Measurements from ENCODE around the gene TTC12.
A peak's percentile ranks its signal among the peaks of the same experiment; 100 is the strongest.

TTC12 gene

DNA sequence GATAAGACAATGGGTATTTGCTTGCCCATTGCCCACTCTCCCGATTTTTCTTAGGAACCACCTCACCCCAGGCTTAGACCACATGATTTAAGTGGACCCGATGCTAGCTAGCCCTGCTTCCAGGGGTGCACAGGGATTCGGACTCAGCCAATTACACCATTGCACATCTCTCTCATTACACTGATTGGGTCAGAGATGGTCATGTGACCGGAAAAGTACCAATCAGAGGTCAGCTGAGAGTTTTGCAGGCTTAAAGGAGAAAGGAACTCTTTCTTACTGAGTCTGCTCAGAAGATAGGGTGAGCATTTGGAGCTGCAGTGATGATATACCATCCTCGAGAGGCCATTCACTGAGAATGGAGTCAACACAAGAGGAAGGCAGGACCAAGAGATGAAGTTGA lies 61.0 kb downstream of the TTC12 start:
- no peak for DNase-seq (ENCODE audit: low read depth)

- DNase-seq (ENCODE audit: low read depth) = no peak
Observed at GRCh38 chr11:113376156-113376555, 61.8 kb downstream of the TTC12 start.

DNA sequence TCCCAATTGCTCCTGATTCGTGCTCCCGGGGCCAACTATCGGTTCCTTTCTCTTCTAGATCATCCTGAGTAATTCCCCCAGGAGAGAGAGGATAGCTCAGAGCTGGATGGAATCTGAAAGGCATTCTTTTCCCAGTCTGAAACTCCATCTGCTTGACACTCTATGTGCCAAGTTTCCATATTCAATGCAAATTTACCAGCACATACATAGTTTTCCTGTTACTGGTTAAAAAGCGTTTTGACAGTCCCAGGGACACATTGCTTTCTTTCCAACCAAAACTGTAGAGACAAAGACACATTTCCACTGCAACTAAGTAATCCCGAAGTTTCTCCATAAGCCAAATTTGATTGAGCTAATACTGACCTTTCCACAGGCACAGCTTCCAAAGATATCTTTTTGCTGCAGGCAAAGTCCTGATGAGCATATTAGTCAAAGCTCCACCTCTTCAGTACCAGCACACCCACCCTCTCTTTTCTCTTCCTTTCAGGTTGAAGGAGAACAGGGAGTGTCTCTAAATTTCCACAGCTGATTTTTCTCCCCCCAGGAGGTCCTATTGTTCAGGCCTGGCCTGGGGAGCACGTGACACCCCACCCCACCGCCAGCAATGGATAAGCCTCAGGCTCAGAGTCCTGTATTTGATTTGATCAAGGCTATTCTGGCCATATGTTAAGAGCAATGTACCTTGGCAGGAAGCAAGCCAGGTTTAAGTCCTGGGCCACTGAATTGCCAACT lies 63.5 kb downstream of the TTC12 start:
- no peak for DNase-seq (ENCODE audit: low read depth)

DNA sequence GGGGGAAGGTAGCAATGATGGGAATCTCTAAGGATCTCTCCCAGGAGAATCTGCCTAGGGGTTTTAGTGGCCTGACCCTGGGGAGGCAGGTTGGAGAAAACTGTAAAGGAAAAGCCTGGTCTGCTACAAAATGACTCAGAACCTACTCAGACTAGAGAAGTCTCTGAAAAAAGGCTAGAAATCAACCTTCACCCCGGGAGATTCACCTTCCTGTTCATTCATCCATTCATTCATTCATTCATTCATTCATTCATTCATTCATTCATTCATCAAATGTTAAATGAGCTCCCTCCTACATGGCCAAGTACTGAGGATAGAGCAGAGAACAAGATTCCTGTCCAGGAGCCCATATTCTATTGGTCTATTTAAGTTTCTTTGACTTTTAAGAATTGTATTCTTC lies 64.3 kb downstream of the TTC12 start:
- DNase-seq (ENCODE audit: low read depth) = no peak

DNA sequence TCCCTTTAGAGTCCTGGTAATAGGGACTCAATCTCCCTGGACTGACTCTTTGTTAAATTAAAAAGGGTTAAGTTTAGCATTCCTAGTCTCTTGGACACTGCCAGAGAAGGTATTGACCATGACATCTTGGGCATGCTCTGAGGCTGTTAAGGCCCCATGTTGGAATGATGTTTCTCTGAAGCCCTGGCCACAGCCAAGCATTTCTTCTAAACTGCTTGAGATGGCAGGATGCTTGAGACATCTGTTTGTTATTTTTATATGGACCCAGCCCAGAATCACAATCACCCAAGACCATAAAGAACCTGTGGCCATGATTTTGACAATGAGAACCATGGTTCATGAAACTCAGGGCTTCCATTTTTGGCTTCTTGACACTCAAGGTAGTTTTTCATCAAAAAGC lies 67.7 kb downstream of the TTC12 start:
- no peak for DNase-seq (ENCODE audit: low read depth)

DNA sequence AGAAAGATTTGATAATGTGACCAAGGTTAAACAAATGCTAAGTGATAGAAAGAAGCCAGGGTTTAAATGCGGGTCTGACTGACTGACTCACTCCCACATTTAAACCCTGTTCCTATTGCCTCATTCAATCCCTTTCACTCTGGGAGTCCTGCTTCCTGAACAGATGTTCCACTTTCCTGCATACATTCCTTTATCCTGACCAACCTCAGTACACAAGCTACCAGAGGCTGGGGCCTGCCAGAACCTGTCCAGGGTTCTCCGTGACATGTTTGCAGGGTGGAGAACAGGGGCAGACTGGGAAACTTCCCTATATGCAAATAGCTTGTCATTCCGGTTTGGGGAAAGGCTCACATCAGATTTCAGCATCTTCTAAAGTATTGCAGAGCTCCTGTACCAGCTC lies 70.2 kb downstream of the TTC12 start:
- peak; percentile 39 for DNase-seq (ENCODE audit: low read depth)

GRCh38 chr11:113385749-113386148 lies 71.4 kb downstream of the TTC12 start:
- DNase-seq (ENCODE audit: low read depth) = no peak

DNA sequence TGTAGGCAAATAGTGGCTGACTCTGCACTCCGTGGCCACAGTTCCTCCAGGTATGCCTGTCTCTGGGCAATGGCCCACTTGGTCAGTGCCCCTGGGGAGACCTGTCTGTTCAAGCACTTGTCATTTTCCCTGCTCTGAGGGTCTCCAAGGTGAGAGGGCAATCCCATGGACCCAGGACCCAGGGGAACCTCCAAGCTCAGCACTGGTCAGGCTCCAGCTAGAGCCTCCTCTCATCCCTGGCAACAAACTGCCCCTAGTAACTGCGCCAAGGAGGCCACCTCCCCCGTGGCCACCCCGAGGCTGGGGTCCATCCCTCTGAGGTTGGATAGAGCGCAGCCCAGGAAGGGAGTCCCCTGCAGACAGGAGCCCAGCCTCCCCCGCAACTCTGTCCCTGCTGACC lies 72.5 kb downstream of the TTC12 start:
- DNase-seq (ENCODE audit: low read depth) = no peak

DNA sequence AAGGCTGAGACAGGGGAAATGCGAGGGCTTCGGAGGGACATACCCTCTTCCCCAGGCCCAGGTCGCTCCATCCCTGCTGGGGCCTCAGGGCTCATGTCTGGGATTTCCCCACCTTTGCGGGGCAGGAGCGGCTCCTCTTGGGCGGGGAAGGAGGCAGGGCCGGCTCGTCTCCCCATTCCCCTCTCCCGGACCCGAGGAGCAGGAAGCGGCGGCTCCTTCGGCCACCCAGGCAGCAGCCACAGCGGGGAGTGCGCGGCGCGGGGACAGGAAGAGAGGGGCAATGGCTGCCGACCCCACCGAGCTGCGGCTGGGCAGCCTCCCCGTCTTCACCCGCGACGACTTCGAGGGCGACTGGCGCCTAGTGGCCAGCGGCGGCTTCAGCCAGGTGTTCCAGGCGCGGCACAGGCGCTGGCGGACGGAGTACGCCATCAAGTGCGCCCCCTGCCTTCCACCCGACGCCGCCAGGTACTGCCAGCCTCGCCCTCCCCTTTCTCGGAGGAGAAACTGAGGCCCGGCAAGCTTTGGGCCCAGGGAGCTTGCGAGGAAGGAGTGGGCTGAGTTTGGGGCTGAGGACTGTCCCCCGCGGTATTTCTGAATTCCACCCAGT lies 73.3 kb downstream of the TTC12 start, which contains the start of gene ANKK1:
Gene ANKK1, plus strand, starts transcription at position 175 of the 607 bp plus-strand sequence. Its CDS starts 106 bp downstream, at position 281.
- DNase-seq (ENCODE audit: low read depth) = no peak

GRCh38 chr11:113389272-113389671 lies 74.9 kb downstream of the TTC12 start:
- no peak for DNase-seq (ENCODE audit: low read depth)

- DNase-seq (ENCODE audit: low read depth) = no peak
Observed at GRCh38 chr11:113392236-113392921, 78.0 kb downstream of the TTC12 start.

GRCh38 chr11:113393501-113393985 lies 79.2 kb downstream of the TTC12 start:
- DNase-seq (ENCODE audit: low read depth) = no peak

GRCh38 chr11:113394919-113395318 lies 80.5 kb downstream of the TTC12 start:
- no peak for DNase-seq (ENCODE audit: low read depth)

- no peak for DNase-seq (ENCODE audit: low read depth)
Observed at GRCh38 chr11:113395782-113396336, 81.5 kb downstream of the TTC12 start.

DNA sequence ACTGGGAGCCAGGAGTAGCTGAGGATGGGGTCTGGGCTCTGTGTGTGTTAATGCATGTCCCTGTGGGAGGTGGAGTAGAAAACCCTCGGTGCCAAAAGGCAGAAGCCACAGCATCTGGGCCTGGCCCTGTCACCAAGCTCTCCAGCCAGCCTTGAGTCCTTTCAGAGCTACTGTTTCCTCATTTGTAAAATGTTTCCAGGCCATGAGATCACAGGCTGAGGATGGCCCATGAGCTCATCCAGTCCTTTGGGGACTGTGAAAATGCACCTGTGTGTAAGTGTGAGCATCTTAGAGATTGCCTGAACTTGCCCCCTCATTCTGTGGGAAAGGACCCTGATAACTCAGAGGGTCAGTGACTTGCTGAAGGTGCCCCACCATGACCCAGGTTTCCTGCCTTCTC lies 82.3 kb downstream of the TTC12 start:
- no peak for DNase-seq (ENCODE audit: low read depth)

- no peak for DNase-seq (ENCODE audit: low read depth)
Observed at GRCh38 chr11:113397212-113397611, 82.8 kb downstream of the TTC12 start.

- DNase-seq (ENCODE audit: low read depth) = no peak
Observed at GRCh38 chr11:113397821-113398220, 83.4 kb downstream of the TTC12 start.

- DNase-seq (ENCODE audit: low read depth) = no peak
Observed at GRCh38 chr11:113398669-113399430, 84.5 kb downstream of the TTC12 start.

- DNase-seq (ENCODE audit: low read depth) = no peak
Observed at GRCh38 chr11:113400631-113401230, 86.3 kb downstream of the TTC12 start.

GRCh38 chr11:113401718-113402117 lies 87.3 kb downstream of the TTC12 start:
- DNase-seq (ENCODE audit: low read depth) = no peak

DNA sequence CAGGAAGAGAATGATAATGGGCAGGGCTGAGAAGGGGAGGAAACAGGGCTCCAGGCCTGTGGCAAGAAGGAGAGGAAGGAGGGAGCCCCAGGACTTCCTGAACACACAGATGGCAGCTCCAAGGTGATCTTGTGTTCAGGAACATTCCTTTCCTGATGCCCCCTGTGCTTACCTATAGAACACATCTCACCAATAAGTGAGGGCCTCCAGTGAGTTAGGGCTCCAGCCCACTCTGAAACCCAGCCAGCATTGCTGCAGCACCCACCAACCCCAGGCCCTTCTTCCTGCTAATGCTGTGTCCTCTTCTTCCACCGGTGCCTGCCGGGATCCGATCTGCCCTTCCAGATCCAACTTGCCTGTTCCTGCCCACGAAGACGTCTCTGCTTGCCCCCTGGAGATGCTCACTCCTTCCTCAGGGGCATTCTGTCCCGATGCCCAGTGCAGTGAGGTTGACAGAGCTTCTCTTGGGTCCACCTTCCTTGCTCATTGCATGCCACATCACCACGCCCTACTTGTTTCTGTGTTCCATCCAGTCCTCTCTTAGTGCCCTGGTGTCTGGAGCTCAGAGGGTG lies 90.6 kb downstream of the TTC12 start:
- DNase-seq (ENCODE audit: low read depth) = no peak

All from fibroblast of the conjunctiva (primary cell).